SJSA1 (cell line): ENCODE measurements around the gene NLGN4Y. TPM values are rescaled to one million over a fixed set of nuclear protein-coding genes. Genes with fewer than 3 reads are reported as not detected.

ENCODE experiments used
- DNase-seq, 2 experiments: peaks; one replicate each; pipeline ENCODE4 v3.0.0-alpha.2; 2015 to 2020; ENCODE audit warnings: low spot score in 2 of 2, low read depth in 1 of 2
- H3K27ac ChIP-seq: fragments of 250-450 bp; sonication (Bioruptor Pico); 2 replicates; pipeline ENCODE4 v1.5.1; 2020; ENCODE audit warnings: mild to moderate bottlenecking, moderate library complexity
- H3K27me3 ChIP-seq: fragments of 250-450 bp; sonication (Bioruptor Pico); replicated peaks from 2 replicates; pipeline ENCODE4 v1.5.1; 2020; ENCODE audit warnings: mild to moderate bottlenecking, moderate library complexity
- H3K36me3 ChIP-seq: fragments of 250-450 bp; sonication (Bioruptor Pico); 2 replicates; pipeline ENCODE4 v1.5.1; 2020; ENCODE audit warnings: mild to moderate bottlenecking
- H3K4me1 ChIP-seq: fragments of 250-450 bp; sonication (Bioruptor Pico); replicated peaks from 2 replicates; pipeline ENCODE4 v1.6.1; 2021; ENCODE audit warnings: mild to moderate bottlenecking
- H3K4me3 ChIP-seq: fragments of 250-450 bp; sonication (Bioruptor Pico); 2 replicates; pipeline ENCODE4 v1.5.1; 2020; ENCODE audit warnings: mild to moderate bottlenecking
- H3K9me3 ChIP-seq: fragments of 250-450 bp; sonication (Bioruptor Pico); replicated peaks from 2 replicates; pipeline ENCODE4 v1.5.1; 2020; ENCODE audit warnings: mild to moderate bottlenecking
- total RNA-seq: library from RNA; depleted of rRNA; stranded (reverse); fragments of >200 nt; shearing (Covaris generic); gene quantifications from 2 replicates; pipeline ENCODE4 v1.2.3, GENCODE V29; 2014

The NLGN4Y gene
- total RNA-seq, 1 experiment from 2014 or later: 12.4 TPM

- no peaks in the 10 kb centered on the region for H3K36me3 ChIP-seq
- no peaks in the 10 kb centered on the region for H3K9me3 ChIP-seq
- no peak for DNase-seq
- H3K4me1 ChIP-seq: no peaks in the 10 kb centered on the region
- H3K27ac ChIP-seq: no peak overlapping the region
- H3K27me3 ChIP-seq: no peaks in the 10 kb centered on the region
- no peak overlapping the region for H3K4me3 ChIP-seq
Observed at GRCh38 chrY:14755571-14755970, 231.2 kb downstream of the NLGN4Y start.

- Histone ChIP-seq H3K9me3 (no peaks in the 10 kb centered on the region), H3K27me3 (no peaks in the 10 kb centered on the region), H3K36me3 (no peaks in the 10 kb centered on the region), H3K27ac (no peak overlapping the region), H3K4me1 (no peaks in the 10 kb centered on the region), H3K4me3 (no peak overlapping the region)
- DNase-seq: no peak
Observed at GRCh38 chrY:14762903-14763302, 238.6 kb downstream of the NLGN4Y start.

- DNase-seq: no peak
- no peaks in the 10 kb centered on the region for H3K4me1 ChIP-seq
- H3K27me3 ChIP-seq: no peaks in the 10 kb centered on the region
- H3K4me3 ChIP-seq: no peak overlapping the region
- no peaks in the 10 kb centered on the region for H3K9me3 ChIP-seq
- H3K36me3 ChIP-seq: no peaks in the 10 kb centered on the region
- H3K27ac ChIP-seq: no peak overlapping the region
Observed at GRCh38 chrY:14763600-14763999, 239.3 kb downstream of the NLGN4Y start.

- no peak overlapping the region for H3K4me3 ChIP-seq
- no peaks in the 10 kb centered on the region for H3K36me3 ChIP-seq
- no peaks in the 10 kb centered on the region for H3K4me1 ChIP-seq
- no peaks in the 10 kb centered on the region for H3K27me3 ChIP-seq
- H3K27ac ChIP-seq: no peak overlapping the region
- DNase-seq: no peak
- H3K9me3 ChIP-seq: no peaks in the 10 kb centered on the region
Observed at GRCh38 chrY:14778208-14778607, 253.9 kb downstream of the NLGN4Y start.

GRCh38 chrY:14793104-14793503 is 268.8 kb downstream of the NLGN4Y start:
- Histone ChIP-seq H3K36me3 (no peaks in the 10 kb centered on the region), H3K27ac (no peak overlapping the region), H3K4me3 (no peak overlapping the region), H3K4me1 (peaks cover 6% of the 10 kb centered on the region), H3K27me3 (no peaks in the 10 kb centered on the region), H3K9me3 (no peaks in the 10 kb centered on the region)
- no peak for DNase-seq

GRCh38 chrY:14793674-14794073 is 269.3 kb downstream of the NLGN4Y start:
- no peaks in the 10 kb centered on the region for H3K9me3 ChIP-seq
- H3K4me1 ChIP-seq: peaks cover 6% of the 10 kb centered on the region
- H3K27me3 ChIP-seq: no peaks in the 10 kb centered on the region
- DNase-seq: peak; percentile 44 to 56
- H3K4me3 ChIP-seq: no peak overlapping the region
- 0 out of 2 replicates have a peak overlapping the region, but pooled peaks have one; percentile 34 for H3K27ac ChIP-seq
- H3K36me3 ChIP-seq: no peaks in the 10 kb centered on the region

- Histone ChIP-seq H3K9me3 (no peaks in the 10 kb centered on the region), H3K27me3 (no peaks in the 10 kb centered on the region), H3K36me3 (no peaks in the 10 kb centered on the region), H3K27ac (no peak overlapping the region), H3K4me1 (peaks cover 9% of the 10 kb centered on the region), H3K4me3 (no peak overlapping the region)
- DNase-seq: no peak
Observed at GRCh38 chrY:14798010-14798409, 273.7 kb downstream of the NLGN4Y start.

- H3K27me3 ChIP-seq: no peaks in the 10 kb centered on the region
- no peaks in the 10 kb centered on the region for H3K36me3 ChIP-seq
- peaks cover 24% of the 10 kb centered on the region for H3K4me1 ChIP-seq
- no peak overlapping the region for H3K27ac ChIP-seq
- no peak overlapping the region for H3K4me3 ChIP-seq
- no peak for DNase-seq
- H3K9me3 ChIP-seq: no peaks in the 10 kb centered on the region
Observed at GRCh38 chrY:14801096-14801495, 276.8 kb downstream of the NLGN4Y start.

GRCh38 chrY:14802125-14802524 is 277.8 kb downstream of the NLGN4Y start:
- Histone ChIP-seq H3K36me3 (no peaks in the 10 kb centered on the region), H3K27me3 (no peaks in the 10 kb centered on the region), H3K4me1 (peaks cover 24% of the 10 kb centered on the region), H3K4me3 (no peak overlapping the region), H3K27ac (no peak overlapping the region), H3K9me3 (no peaks in the 10 kb centered on the region)
- DNase-seq: peak in 1 of 2 experiments; percentile 17

- H3K27ac ChIP-seq: peak overlapping the region; percentile 74
- H3K4me3 ChIP-seq: no peak overlapping the region
- DNase-seq: peak in 1 of 2 experiments; percentile 53
- H3K4me1 ChIP-seq: peaks cover 24% of the 10 kb centered on the region
- H3K36me3 ChIP-seq: no peaks in the 10 kb centered on the region
- H3K27me3 ChIP-seq: no peaks in the 10 kb centered on the region
- H3K9me3 ChIP-seq: no peaks in the 10 kb centered on the region
Observed at GRCh38 chrY:14804041-14804440, 279.7 kb downstream of the NLGN4Y start.

GRCh38 chrY:14818452-14818851 is 294.1 kb downstream of the NLGN4Y start:
- Histone ChIP-seq H3K9me3 (no peaks in the 10 kb centered on the region), H3K27me3 (no peaks in the 10 kb centered on the region), H3K4me1 (peaks cover 16% of the 10 kb centered on the region), H3K4me3 (no peak overlapping the region), H3K27ac (no peak overlapping the region), H3K36me3 (no peaks in the 10 kb centered on the region)
- no peak for DNase-seq

- H3K9me3 ChIP-seq: no peaks in the 10 kb centered on the region
- peak overlapping the region; percentile 35; the same call in 1 of the 2 replicates for H3K27ac ChIP-seq
- H3K27me3 ChIP-seq: no peaks in the 10 kb centered on the region
- H3K4me3 ChIP-seq: no peak overlapping the region
- H3K4me1 ChIP-seq: peaks cover 16% of the 10 kb centered on the region
- no peaks in the 10 kb centered on the region for H3K36me3 ChIP-seq
- no peak for DNase-seq
Observed at GRCh38 chrY:14822201-14822600, 297.9 kb downstream of the NLGN4Y start.

- peaks cover 17% of the 10 kb centered on the region for H3K4me1 ChIP-seq
- H3K4me3 ChIP-seq: no peak overlapping the region
- no peaks in the 10 kb centered on the region for H3K36me3 ChIP-seq
- peak in 1 of 2 experiments; percentile 32 for DNase-seq
- no peaks in the 10 kb centered on the region for H3K9me3 ChIP-seq
- H3K27me3 ChIP-seq: no peaks in the 10 kb centered on the region
- peak overlapping the region; percentile 35 for H3K27ac ChIP-seq
Observed at GRCh38 chrY:14822906-14823305, 298.6 kb downstream of the NLGN4Y start.

- H3K36me3 ChIP-seq: no peaks in the 10 kb centered on the region
- H3K9me3 ChIP-seq: no peaks in the 10 kb centered on the region
- DNase-seq: no peak
Observed at GRCh38 chrY:14824583-14824982, 300.3 kb downstream of the NLGN4Y start.

GRCh38 chrY:14825728-14826127 is 301.4 kb downstream of the NLGN4Y start:
- H3K36me3 ChIP-seq: no peaks in the 10 kb centered on the region
- peaks cover 32% of the 10 kb centered on the region for H3K4me1 ChIP-seq
- no peak for DNase-seq
- H3K4me3 ChIP-seq: no peak overlapping the region
- H3K27me3 ChIP-seq: no peaks in the 10 kb centered on the region
- no peak overlapping the region for H3K27ac ChIP-seq
- no peaks in the 10 kb centered on the region for H3K9me3 ChIP-seq

More at GRCh38 chrY:14824583-14824982, 300.3 kb downstream of the NLGN4Y start:
- H3K27me3 ChIP-seq: no peaks in the 10 kb centered on the region
- peaks cover 32% of the 10 kb centered on the region for H3K4me1 ChIP-seq
- no peak overlapping the region for H3K27ac ChIP-seq
- H3K4me3 ChIP-seq: no peak overlapping the region
